Measurements from ENCODE around the gene CXCL16.

DNA sequence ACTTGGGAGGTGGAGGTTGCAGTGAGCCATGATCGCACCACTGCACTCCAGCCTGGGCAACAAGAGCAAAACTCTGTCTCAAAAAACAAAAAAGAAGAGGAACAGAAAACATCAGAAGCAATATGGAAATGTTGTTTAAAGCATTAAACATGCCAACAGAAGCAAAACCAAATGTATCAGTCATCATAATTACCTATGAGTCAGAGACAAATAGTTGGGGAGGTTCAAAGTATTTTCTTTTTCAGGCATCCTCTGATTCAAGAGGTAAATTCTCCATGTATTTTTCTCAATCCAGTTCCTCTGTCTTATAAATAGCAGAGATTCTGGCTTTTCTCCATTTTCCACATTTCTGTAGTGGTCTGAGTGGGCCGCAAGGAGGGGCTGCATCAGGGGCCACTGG is 29.9 kb upstream of the CXCL16 start:
- TF ChIP-seq POLR2A (IDR thresholded peaks at IDR 0.05; ENCODE audit: low read depth, low read length) (no peak), LARP7 (IDR thresholded peaks at IDR 0.05) (no peak)
- TF ChIP-seq, protein P1, sequence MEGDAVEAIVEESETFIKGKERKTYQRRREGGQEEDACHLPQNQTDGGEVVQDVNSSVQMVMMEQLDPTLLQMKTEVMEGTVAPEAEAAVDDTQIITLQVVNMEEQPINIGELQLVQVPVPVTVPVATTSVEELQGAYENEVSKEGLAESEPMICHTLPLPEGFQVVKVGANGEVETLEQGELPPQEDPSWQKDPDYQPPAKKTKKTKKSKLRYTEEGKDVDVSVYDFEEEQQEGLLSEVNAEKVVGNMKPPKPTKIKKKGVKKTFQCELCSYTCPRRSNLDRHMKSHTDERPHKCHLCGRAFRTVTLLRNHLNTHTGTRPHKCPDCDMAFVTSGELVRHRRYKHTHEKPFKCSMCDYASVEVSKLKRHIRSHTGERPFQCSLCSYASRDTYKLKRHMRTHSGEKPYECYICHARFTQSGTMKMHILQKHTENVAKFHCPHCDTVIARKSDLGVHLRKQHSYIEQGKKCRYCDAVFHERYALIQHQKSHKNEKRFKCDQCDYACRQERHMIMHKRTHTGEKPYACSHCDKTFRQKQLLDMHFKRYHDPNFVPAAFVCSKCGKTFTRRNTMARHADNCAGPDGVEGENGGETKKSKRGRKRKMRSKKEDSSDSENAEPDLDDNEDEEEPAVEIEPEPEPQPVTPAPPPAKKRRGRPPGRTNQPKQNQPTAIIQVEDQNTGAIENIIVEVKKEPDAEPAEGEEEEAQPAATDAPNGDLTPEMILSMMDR (IDR thresholded peaks at IDR 0.05 in 2 of 3, conservative IDR thresholded peaks at IDR 0.05 in 1 of 3; ENCODE audit: control insufficient read depth in 2 of 3, extremely low read depth in 1 of 3, insufficient read depth in 1 of 3, low read depth in 3 of 3, low read length in 3 of 3): no peak

Data from GM12878 (cell line).